GM18868 (cell line): ENCODE data around the gene PPP4R4.
"Not testable (repeated sequence)": the region's sequence is repeated elsewhere in the genome, so short reads cannot be mapped to it uniquely, and the experiment has no call there.

Source experiments
- ATAC-seq: cut with Tn5 transposase; IDR thresholded peaks from one replicate; pipeline ENCODE4 v1.9.1; 2021; ENCODE audit warnings: mild to moderate bottlenecking, moderate library complexity; ENCODE audit not compliant: unreplicated experiment

The PPP4R4 gene

DNA sequence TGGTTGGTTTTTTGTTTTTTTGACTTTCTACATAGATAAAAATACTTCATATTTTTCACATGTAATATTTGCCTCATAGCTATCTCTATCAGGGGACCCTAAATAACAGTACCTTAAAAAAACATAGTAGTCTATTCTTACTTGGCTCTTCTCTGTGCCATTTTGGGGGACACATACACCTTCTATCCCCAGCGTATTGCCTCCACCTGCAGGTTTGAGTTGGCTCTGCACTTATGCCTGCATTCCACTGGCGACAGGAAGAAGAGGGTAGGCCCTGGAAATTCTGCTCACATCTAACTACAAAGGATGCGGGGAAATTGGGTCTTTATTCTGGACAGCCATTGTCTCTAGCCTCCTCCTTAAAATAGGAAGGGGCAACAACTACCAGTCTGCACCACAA lies 30.9 kb upstream of the PPP4R4 start:
- ATAC-seq: peak; percentile 40

GRCh38 chr14:94143711-94144110 lies 30.4 kb upstream of the PPP4R4 start:
- ATAC-seq: no peak

DNA sequence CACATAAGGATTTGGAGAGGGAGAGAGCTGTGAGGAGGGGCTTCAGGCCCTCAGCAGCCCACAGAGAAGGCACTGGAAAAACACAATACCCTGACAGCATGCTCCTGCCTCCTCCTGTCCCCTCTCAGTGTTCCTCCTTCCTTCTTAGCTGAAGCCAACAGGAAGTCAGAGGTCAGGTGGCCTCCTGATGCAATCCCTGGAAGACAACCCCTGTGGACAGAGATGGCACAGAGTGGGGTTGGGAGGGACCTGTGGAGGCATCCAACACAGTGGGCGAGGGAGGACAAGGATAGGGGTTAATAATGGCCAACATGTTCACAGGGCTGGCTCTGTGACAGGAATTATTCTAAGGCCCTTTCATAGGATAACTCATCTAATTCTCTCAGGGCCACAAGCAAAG lies 29.4 kb upstream of the PPP4R4 start:
- ATAC-seq: no peak

- no peak for ATAC-seq
These were observed 28.1 kb upstream of the PPP4R4 start for GRCh38 chr14:94145902-94146527.

- ATAC-seq: no peak
These were observed 21.4 kb upstream of the PPP4R4 start for GRCh38 chr14:94152676-94153075.

GRCh38 chr14:94153750-94154342 lies 20.3 kb upstream of the PPP4R4 start:
- no peak for ATAC-seq

DNA sequence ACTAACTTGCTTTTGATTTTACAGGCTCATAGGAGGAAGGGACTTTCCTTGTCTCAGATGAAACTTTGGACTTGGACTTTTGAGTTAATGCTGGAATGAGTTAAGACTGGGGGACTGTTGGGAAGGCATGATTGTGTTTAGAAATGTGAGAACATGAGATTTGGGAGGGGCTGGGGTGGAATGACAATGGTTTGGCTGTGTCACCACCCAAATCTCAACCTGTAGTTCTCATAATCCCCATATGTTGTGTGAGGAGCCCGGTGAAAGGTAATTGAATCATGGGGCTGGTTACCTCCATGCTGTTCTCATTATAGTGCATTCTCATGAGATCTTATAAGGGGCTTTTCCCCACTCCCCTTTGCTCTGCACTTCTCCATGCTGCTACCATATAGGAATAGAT lies 18.0 kb upstream of the PPP4R4 start:
- not testable (repeated sequence) for ATAC-seq

DNA sequence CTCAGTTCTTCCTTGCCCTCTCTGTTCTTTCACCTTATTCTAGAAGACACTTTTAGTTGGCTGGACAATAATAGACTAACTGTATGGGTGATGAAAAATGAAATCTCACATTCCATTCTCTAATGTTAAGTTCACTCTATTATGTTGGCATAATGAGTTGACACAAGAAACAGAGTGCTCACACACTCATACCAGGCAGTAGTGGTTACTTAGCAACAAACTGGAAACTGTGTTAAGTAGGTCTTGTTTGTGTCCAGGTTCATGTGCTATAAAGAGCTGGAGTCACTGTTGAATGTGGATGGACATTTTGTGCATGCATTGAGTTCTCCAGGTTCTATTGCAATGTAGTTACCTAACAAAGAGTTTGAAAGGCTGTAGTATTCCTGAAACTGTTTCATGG lies 16.9 kb upstream of the PPP4R4 start:
- no peak for ATAC-seq

GRCh38 chr14:94158239-94158883 lies 15.8 kb upstream of the PPP4R4 start:
- ATAC-seq: no peak

GRCh38 chr14:94161058-94161457 lies 13.1 kb upstream of the PPP4R4 start:
- ATAC-seq: no peak

- ATAC-seq: no peak
These were observed 12.1 kb upstream of the PPP4R4 start for GRCh38 chr14:94161981-94162380.

- ATAC-seq: no peak
These were observed 11.7 kb upstream of the PPP4R4 start for GRCh38 chr14:94162466-94162865.

DNA sequence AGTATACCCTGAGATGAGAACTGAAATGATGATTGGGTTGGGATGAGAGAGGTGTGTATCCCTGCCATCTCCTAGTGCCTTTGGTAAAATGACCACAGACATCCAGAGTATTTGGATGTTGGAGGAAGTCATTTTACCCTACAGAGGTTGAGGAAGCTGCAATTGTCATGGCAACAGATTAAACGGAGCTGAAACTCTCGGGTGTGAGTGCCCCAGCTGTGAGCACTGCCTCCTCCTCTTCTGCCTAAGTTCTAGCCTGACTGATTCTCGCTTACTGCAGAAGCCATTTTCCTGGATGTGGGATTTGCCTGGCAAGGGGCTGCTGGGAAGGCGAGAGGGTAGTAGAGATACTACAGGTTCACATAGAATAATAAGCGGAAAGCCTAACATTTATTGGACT lies 10.3 kb upstream of the PPP4R4 start:
- ATAC-seq: no peak

DNA sequence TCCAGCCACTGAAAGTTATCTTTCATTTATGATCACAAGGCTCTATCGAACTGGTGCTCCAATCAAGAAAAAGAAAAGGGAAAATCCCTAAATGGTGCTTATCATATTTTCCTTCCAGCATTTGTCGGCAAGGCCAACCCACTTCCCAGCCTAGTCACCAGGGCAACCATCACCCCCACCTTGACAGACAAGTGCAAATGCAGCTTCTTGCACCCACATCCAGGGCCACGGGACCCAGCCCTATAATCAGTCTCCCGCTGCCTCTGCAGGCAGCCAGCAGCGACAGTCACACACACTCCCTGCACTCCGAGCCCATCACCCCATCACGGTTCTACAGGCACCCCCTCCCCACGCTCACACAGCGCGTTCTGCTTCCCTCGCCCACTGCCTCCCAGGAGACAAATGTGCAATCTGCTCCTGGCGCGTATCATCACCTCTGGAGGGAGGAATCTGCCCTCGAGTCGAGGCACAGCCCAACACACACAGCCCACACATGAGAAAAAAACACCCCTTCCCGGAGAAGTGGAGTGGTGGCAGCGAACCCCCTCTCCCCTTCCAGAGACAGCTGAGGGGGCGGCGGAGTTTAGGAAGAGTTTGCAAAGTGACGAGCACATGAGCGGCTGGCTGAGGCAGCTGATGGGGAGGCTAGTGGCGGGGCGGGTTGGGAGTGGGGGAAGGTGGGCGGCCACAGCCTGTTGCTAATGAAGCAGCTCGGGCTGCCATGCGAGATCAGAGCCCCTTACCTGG lies 9.3 kb upstream of the PPP4R4 start:
- ATAC-seq: no peak

DNA sequence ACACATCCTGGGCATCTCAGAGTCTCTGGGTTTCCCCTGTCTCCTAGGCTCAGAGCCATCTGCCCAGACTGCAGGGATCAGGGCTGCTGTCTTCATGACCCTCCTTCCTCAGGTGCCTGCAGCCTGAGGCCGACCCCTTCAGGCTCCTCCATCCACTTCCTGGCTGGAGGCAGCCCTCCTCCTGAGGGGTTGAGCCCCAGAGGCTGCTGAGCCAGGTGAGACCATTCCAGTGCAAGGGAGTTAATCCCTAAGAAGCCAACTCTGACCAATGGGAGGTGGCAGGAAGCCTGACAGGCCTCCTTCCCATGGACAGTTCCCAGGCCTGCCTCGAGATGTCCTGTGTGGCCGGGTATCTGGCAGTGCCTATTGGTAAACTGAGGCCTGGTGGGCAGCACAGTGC lies 8.4 kb upstream of the PPP4R4 start:
- no peak for ATAC-seq

GRCh38 chr14:94170136-94170535 lies 4.0 kb upstream of the PPP4R4 start:
- ATAC-seq: no peak

- ATAC-seq: no peak
These were observed 2.9 kb upstream of the PPP4R4 start for GRCh38 chr14:94171208-94171607.

- no peak for ATAC-seq
These were observed 1.6 kb upstream of the PPP4R4 start for GRCh38 chr14:94172545-94172944.

DNA sequence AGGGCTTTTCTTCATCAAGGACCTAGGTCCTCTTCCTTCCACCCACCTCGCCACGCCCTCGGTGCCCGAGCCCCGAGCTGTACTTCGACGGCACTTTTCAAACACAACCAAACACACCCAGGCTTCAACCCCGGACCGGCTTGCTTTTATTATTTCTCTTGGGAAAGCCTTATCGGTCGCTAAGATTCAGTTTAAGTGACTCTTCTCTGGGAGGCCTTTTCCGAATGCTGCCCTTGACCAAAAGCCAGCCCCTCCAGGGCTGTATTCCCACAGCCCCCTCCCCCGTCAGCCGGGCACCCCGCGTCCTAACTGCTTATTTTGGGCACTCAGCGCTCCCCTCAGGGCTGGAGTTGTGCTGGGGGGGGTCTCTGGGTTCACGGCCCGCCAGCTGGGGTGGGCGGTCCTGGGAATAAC lies 644 bp upstream of the PPP4R4 start:
- no peak for ATAC-seq

DNA sequence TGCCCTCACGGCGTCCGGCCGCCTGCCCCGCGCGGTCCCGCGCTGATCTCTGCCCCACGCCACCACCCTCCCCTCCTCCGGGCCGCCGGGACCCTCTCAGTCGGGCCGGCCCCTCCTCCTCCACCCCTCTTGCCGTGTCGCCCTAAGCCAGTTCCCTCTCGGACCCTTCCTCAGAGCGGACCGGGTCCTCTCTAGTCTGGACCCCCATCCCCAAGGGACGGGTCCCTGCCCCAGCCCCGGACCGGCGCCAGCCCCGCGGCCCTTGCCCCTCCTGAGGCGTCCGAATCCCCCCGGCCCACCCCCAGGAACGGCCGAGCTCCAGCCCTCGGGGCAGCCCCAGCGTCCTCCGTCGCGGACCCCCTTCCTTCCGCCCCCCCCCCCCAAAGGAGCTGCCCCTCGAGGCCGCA lies 485 bp downstream of the PPP4R4 start:
- ATAC-seq: no peak

DNA sequence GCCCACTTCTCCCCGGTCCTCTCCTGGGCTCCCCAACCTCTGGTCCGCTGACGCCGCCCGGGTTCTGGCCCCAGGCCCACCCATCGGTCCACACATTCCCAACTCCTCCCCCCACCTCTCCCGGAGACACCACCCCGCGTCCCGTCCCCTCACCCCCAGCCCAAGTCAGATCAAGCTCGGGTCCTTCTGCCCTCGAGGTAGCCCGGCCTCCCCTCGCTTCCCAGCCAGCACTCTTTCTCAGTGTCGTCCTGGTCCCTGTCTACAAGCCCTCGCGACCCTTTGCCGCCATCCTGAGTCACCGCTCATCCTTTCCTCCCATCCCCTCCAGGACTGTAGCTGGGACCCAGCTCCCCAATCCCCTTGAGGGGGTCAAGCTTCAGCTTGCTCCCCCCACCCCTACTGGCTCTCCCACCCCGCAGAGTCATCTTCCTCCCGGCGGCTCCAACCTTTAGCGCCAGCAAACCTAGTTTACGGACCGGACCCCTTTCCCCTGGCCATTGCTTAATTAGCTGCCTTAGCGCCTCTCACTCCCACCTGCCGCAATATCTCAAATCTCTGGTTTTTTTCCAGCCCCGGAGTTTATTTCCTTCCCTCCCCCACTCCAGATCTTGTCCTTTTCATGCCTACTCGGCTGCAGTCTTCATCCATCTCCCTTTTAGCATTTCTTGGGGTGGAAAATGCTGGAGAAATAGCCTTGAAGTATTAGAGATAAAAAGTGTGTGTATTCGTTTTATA lies 1.1 kb downstream of the PPP4R4 start:
- no peak for ATAC-seq
